Stimulated activated CD8-positive, alpha-beta memory T cell treated with anti-CD3 and anti-CD28 coated beads, Interleukin-7, amount 100 ng/mL, for 1 hour (primary cell): ENCODE data around the gene MARK4.

Source experiments
- DNase-seq, 2 donors: peaks; one replicate each; pipeline ENCODE4 v3.0.0-alpha.2; 2020; ENCODE audit warnings: low read depth in 2 of 2

MARK4 gene

GRCh38 chr19:45336696-45337251, 85.7 kb downstream of the MARK4 start:
- DNase-seq: no peak

DNA sequence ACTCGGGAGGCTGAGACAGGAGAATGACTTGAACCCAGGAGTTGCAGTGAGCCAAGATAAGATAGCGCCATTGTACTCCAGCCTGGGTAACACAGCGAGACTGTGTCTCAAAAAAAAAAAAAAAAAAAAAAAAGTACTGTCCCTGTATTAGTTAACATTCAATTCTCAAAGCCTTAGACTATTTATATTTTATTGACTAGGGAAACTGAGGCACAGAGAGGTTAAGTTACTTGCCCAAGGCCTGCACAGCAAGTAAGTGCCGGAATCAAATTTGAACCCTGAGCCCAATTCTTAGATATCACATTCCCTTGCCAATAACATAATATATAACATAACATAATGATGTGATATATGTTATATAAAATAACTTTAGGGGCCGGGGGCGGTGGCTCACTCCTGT, 88.6 kb downstream of the MARK4 start:
- no peak for DNase-seq

DNA sequence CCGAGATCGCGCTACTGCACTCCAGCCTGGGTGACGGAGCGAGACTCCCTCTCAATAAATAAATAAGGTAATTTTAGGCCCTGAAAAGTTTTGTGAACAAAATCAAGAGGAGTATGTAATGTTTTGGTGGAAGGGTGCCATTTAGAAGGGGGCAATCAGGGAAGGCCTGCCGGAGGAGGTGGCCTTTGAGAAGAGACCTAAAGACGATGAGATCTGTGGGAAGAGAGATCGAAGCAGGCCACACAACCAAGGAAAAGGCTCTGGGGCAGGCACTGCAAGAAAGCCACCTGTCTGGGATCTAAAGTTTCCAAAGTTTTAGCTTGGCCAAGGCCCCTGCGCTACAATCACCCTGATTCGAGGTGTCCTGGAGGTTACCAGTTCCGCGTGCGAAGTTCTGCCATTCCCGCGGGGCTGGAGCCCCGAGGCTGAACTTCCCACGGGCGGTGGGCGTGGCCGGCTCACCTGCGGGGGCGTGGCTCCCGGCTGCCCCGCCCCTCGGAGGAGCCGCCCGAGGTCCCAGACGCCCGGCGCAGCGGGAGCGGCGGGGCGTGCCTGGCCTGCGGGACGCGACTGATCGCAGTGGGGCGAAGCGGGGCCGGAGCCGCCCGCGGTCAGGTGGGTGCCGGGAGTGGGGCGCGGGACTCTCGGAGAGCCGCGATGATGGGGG, 89.3 kb downstream of the MARK4 start, which contains the start of gene KLC3:
TSS of gene KLC3 (plus strand) at position 519 of the 667 bp plus-strand sequence. CDS start 4,792 bp downstream, outside the sequence.
- no peak for DNase-seq

DNA sequence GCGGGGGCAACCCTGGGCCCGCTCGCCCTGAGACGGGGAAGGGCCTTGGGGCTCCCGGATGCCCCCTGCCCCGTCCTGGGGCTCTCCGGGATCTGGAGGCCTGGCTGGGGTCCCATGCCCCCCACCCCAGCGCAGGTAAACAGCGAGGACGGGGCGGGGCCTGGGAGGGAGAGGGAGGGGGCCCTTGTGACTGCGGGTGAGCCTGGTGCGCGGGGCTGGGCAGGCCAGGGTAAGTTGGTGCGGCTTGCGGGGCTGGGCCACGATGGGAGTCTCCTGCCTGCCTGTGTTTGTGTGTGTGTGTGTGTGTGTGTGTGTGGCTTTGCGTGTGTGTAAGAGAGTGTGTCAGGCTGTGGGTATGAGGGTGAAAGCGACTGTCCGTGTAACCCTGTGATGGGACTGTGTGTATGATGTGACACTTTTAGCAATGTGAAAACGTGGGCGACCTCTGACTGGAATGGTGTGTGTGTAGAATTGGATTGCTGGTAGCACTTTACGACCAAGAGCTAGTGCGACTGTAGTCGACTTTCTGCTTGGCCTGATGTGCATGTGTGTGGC, 89.9 kb downstream of the MARK4 start:
- DNase-seq: no peak

GRCh38 chr19:45342911-45343310, 91.8 kb downstream of the MARK4 start:
- no peak for DNase-seq

DNA sequence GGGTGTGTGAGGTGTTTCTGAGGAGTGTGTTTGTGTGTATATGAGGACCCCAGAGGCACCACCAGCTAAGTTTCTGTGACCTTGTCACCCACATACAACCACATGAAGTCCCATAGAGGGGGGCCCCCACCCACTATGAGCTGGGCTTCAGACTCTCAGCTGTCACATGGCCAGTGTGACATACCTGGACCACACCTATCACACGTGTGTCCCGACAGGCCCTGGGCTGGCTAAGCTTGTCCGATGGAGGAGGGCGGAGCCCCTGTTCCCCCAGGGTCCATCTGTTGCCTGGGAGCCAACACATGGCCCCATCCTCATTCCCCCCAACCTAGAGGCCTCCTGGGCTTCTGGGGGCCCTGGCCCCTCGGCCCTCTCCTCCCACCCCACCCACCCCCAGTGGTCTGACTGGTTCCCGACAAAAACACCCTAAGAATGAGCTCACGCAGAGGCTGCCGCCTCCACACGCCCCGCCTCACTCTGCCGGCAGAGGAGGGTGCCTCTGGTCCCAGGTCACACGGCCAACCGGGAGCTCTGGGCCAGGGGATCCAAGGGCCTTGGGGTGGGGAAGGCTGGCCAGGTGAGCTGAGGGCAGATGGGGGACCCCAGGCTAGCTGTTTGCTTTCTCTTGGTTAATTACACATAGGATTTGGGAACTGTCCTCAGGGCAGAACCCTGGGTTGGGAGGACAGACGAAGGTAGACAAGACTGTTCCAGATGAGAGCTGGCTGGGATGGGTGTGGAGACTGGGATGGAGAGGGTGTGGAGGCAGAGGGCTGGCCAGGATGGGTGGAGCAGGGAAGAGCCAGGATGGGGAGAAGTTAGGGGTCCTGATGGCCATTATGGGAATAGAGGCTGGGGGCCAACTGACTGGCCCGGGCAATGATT, 93.8 kb downstream of the MARK4 start:
- DNase-seq: no peak

GRCh38 chr19:45345506-45345860, 94.4 kb downstream of the MARK4 start:
- no peak for DNase-seq

DNA sequence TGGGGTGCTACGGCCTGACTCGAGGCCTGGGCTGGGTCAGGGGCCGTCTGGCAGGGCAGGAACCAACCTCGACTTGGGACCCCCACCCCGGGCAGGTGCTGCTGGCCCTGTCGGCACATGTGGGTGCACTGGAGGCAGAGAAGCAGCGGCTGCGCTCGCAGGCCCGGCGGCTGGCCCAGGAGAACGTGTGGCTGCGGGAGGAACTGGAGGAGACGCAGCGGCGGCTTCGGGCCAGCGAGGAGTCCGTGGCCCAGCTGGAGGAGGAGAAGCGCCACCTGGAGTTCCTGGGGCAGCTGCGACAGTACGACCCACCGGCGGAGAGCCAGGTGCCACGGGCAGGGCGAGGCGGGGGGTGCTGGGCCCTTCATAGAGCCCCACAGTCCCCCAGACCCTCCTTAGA, 95.4 kb downstream of the MARK4 start:
- no peak for DNase-seq

GRCh38 chr19:45347570-45348366, 96.7 kb downstream of the MARK4 start:
- no peak for DNase-seq

GRCh38 chr19:45348367-45349125, 97.5 kb downstream of the MARK4 start:
- DNase-seq: no peak

GRCh38 chr19:45349126-45349415, 98.0 kb downstream of the MARK4 start:
- no peak for DNase-seq

GRCh38 chr19:45349430-45349941, 98.4 kb downstream of the MARK4 start:
- DNase-seq: no peak

GRCh38 chr19:45350477-45351058, 99.5 kb downstream of the MARK4 start:
- no peak for DNase-seq

DNA sequence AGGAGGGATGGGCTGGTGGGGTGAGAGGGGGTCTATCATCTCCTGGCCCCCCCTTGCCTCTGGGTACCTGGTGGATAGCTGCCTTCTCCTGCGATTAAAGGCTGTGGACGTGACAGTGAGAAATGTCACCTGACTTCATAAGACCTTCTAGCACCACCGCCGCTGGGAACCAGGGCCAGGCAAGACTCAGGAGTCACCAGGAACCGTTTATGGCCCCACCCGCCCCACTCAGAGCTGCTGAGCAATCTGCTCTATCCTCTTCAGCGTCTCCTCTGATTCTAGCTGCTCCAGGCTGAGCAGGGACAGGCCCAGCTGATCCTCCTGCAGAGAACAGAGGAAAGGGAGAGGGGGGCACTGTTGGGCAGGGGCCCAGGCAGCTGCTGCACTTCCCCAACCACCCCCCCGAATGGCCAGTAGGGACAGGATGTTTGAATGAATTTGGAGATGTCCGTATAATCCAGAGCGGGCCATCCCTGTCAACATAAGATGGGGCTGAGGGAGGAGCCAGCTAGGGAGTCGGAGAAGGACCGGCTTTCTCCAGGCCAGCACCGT, 100.4 kb downstream of the MARK4 start:
- DNase-seq: no peak

GRCh38 chr19:45352062-45352461, 101.0 kb downstream of the MARK4 start:
- no peak for DNase-seq

GRCh38 chr19:45352471-45352870, 101.4 kb downstream of the MARK4 start:
- DNase-seq: no peak

DNA sequence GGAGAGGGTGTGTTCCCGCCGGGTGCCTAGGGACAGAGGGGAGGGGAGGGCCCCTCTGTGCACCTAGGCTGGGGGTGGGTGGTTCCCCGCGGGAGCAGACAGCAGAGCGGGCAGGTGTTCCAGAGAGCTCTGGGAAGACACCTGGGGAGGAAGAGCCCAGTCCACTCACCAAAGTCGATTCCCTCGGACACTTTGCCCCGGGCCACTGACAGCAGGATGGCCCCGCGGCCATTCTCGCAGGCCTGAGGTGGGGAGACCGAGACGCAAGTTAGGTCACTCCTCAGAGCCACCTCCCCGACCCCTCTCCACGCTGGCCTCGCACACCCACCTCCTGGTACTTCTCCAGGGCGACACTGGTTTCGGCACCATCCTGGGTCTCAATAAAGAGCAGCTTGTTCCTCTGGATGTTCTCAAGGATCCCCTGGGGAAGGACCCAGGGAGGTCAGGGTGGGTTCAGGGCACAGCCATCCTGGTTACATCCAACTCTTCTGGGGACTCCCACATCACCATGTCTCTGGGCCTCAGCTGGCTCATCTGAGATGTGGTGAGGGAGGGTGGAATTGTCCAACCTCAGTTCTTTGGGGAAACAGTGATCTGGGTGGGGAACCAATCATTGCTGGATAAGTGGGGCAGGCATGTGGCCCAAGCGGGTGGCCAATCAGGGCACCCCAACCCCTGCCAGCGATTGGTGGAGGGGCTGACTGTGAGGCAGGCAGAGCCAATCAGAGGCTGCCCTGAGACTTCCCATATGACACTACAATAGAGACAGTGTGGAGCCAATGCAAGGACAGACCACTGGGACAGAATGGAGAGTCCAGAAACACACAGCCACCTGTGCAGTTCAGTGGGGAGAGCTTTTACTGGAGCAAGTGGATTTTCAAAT, 102.1 kb downstream of the MARK4 start:
- DNase-seq: no peak

DNA sequence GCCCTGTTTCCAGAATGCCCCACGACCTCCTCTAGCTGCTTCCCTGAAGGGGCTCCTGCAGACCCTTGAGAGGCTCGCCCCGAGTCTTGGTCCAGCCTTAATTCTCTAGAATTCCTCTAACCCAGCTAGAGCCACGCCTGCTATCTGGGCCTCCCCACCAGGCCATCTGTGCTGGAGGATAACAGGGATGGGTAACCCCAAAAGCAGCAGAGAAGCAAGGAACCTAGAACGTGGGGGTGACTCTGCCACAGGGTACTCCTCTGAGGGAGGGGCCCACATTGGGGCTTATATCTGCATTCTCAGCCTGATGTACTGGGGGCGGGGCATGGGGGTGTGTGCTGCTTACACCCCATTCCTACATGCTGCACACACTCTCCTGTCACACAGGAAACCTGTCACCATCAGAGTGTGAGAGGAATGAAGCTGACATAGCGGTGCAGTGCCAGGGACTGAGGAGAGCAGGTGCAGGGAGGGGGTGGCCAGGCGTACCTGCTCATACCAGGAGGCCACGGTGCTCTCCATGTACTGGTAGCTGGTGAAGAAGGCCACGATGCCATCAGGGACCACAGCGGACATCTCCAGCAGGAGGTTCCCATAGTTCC, 103.3 kb downstream of the MARK4 start:
- no peak for DNase-seq
